GM21737 (cell line): ENCODE measurements around the gene AGBL4.
"Not testable (repeated sequence)": the region's sequence is repeated elsewhere in the genome, so short reads cannot be mapped to it uniquely, and the experiment has no call there.

Experiments used
- ATAC-seq: cut with Tn5 transposase; IDR thresholded peaks from one replicate; pipeline ENCODE4 v1.9.1; 2021; ENCODE audit warnings: mild to moderate bottlenecking, moderate library complexity; ENCODE audit not compliant: unreplicated experiment

Gene AGBL4

DNA sequence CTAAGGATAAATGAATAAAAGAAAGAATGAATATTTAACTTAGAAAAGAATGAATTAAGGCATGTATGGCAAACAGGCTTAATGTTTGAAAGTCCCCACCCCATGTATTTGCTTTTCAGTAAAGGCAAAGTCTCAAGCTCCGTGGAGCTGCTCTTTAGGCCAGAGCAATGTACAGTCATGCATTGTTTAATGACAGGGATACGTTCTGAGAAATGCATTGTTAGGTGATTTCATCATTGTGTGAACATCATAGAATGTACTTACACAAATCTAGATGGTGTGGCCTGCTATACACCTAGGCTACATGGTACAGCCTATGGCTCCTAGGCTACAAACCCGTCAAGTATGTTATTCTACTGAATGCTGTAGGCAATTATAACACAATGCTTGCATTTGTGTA lies 1500.2 kb downstream of the AGBL4 start:
- ATAC-seq = no peak

DNA sequence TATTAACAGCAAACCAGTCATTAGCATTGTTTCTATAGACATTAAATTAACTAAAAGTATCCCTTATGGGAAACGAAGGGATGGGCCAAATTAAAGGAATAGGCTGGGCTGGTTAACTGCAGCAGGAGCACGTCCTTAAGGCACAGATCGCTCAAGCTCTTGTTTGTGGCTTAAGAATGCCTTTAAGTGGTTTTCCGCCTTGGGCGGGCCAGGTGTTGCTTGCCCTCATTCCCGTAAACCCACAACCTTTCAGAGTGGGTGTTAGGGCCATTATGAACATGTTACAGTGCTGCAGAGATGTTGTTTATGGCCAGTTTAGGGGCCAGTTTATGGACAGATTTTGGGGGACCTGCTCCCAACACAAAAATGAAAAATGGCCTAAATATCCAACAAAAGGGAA lies 1503.9 kb downstream of the AGBL4 start:
- not testable (repeated sequence) for ATAC-seq

GRCh38 chr1:48506870-48507269 lies 1516.9 kb downstream of the AGBL4 start:
- no peak for ATAC-seq

GRCh38 chr1:48500541-48501450 lies 1523.0 kb downstream of the AGBL4 start:
- ATAC-seq = no peak

GRCh38 chr1:48499211-48499735 lies 1524.5 kb downstream of the AGBL4 start:
- no peak for ATAC-seq

GRCh38 chr1:48498096-48498791 lies 1525.5 kb downstream of the AGBL4 start:
- ATAC-seq = peak; percentile 55

DNA sequence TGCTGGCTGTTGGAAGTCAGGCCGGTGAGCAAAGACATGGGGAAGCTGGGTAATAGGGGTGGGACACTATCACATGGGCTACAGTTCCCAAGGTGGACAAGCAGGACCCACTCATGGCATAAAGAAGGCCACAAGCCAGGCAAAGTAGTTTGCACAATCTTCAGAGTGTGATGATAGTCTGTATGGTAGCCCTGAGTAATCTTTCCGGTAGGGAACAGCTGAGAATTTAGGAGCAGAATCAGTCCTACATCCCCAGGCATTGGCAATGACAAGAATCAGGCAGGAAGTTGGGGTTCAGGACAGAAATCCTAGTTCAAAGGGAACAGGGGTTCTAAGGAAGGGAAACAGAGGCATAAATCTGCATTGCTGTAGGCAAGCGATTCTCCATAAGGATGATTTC lies 1527.8 kb downstream of the AGBL4 start:
- ATAC-seq = no peak

DNA sequence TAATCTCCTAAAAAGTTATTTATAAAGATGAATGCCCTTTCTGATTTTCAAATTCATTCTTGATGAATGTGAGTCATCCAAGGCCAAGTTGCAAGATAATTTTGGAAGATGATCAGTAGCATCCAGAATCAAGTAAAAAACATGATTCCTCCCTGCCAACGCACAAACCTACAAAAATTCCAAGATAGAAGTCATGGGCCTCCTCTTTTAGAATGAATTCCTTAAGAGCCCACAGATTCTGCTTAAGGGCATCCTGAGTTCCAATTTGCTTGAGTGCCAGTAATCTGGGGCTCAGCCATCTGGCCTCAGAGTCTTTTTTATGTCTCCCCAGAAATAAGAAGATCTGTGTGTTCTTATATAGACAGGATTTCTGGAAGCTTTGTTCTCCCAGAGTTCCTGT lies 1528.6 kb downstream of the AGBL4 start:
- no peak for ATAC-seq

- ATAC-seq = no peak
These were observed 1529.6 kb downstream of the AGBL4 start for GRCh38 chr1:48493970-48494769.

DNA sequence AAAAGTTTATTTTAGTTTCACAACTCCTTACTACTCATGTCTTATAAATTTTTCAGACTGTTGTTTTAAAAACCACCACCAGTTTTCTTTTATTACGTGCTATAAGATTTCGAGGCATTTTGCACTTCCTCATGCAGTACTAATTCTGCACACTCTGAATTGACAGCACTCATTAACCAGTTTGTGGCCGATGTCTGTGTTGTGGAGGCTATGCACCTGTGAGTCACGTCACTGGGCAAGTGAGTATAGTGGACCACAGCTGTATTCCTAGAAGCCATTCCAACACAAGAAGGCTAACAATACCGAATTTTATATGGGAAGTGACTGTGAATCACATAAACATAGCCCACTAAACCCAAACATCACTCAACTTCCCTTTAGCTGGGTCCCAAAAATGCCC lies 1530.7 kb downstream of the AGBL4 start:
- no peak for ATAC-seq

- ATAC-seq = no peak
These were observed 1531.4 kb downstream of the AGBL4 start for GRCh38 chr1:48492392-48492791.

GRCh38 chr1:48488721-48489120 lies 1535.0 kb downstream of the AGBL4 start:
- no peak for ATAC-seq
